ENCODE data around the gene HSP90AA1.
A peak's percentile ranks its signal among the peaks of the same experiment; 100 is the strongest.

HSP90AA1 gene

DNA sequence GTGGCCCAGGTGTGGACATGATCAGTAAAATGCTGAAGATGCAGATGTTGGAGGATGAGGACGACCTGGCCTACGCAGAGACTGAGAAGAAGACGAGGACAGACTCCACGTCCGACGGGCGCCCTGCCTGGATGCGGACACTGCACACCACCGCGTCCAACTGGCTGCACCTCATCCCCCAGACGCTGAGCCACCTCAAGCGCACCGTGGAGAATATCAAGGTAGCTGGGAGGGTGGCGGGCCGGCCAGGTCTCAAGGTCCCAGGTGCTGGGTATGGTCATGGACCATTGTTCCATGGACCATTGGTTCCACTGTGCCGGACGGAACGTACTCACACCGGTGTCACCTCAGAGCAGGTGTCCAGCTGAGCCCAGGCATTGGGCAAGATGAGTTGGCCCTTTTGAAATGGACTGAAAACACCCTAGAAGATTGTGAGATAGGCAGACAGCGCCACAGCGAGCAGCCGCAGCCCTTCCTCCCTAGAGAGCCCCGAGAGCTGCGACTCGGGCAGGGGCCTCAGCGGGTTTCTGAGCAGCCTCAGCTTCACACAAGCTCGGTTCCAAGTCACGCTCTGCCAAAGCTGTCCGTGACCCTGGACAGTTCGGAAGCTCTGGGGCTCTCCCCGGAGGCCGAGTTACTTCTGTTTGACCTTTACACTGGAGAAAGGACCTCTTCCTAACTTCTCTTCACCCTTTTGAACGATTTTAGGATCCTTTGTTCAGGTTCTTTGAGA lies 38.9 kb downstream of the HSP90AA1 start:
- Histone ChIP-seq H3K4me1 (no peaks in the 10 kb centered on the region), H3K4me3 (ENCODE audit: low read depth, low read length) (no peak overlapping the region), H3K36me3 (peaks cover 82% of the 10 kb centered on the region), H3K9me3 (no peaks in the 10 kb centered on the region), H3K27me3 (no peaks in the 10 kb centered on the region)
- TF ChIP-seq, protein P1, sequence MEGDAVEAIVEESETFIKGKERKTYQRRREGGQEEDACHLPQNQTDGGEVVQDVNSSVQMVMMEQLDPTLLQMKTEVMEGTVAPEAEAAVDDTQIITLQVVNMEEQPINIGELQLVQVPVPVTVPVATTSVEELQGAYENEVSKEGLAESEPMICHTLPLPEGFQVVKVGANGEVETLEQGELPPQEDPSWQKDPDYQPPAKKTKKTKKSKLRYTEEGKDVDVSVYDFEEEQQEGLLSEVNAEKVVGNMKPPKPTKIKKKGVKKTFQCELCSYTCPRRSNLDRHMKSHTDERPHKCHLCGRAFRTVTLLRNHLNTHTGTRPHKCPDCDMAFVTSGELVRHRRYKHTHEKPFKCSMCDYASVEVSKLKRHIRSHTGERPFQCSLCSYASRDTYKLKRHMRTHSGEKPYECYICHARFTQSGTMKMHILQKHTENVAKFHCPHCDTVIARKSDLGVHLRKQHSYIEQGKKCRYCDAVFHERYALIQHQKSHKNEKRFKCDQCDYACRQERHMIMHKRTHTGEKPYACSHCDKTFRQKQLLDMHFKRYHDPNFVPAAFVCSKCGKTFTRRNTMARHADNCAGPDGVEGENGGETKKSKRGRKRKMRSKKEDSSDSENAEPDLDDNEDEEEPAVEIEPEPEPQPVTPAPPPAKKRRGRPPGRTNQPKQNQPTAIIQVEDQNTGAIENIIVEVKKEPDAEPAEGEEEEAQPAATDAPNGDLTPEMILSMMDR (IDR thresholded peaks at IDR 0.05; ENCODE audit: low read depth, low read length), result no peak
- DNase-seq, result no peak

DNA sequence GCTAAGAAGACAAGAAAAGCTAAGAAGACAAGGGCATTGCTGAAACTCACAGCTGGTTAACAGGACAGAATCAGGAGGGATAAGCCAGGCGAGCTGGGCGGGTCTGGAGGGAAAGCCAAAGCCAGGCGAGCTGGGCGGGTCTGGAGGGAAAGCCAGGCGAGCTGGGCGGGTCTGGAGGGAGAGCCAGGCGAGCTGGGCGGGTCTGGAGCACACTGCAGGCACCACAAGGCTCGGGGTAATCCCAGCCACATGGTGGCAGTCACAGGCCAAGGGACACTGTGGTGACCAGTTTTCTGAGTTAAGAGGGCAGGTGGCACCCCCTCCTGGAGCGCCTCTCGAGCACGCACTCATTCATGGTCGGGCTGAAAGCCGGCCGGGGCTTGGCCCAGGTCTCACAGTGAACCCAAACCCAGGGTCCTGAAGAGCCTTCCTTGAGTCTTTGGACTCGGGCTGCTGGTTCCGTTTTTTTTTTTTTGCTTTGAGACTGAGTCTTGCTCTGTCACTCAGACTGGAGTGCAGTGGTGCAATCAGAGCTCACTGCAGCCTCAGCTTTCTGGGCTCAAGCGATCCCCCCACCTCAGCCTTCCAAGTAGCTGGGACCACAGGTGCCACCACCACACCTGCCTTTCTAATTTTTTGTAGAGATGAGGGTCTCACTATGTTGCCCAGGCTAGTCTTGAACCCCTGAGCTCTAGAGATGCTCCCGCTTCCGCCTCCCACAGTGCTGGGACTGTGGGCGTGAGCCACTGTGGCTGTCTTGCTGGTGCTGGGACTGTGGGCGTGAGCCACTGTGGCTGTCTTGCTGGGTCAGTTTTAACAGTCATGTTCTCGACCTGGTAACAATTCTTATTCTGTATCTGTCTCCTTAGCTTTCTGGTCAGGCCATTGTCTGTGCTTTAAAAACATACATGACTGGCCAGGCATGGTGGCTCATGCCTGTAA lies 40.2 kb downstream of the HSP90AA1 start:
- Histone ChIP-seq H3K27me3 (no peaks in the 10 kb centered on the region), H3K4me3 (ENCODE audit: low read depth, low read length) (no peak overlapping the region), H3K4me1 (no peaks in the 10 kb centered on the region), H3K36me3 (peaks cover 84% of the 10 kb centered on the region), H3K9me3 (no peaks in the 10 kb centered on the region)
- TF ChIP-seq, protein P1 (IDR thresholded peaks at IDR 0.05; ENCODE audit: low read depth, low read length), result peak; percentile 79
- DNase-seq, result peak; percentile 97

DNA sequence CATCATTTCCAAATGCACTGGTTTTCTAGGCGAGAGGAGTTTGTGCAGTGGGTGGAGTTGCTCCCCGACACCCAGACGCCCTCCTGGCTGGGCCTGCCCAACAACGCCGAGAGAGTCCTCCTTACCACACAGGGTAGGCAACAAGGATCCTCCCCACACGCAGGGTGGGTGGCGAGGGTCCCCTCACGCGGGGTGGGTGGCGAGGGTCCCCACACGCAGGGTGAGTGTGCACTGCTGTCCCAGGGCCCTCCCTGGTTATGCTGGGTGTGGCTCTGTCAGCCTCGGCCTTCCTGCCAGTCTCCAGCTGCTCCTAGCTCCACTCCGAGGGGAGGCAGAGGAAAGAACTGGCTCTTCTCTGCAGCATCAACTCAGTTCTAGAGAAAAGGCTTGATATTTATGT lies 42.3 kb downstream of the HSP90AA1 start:
- peaks cover 85% of the 10 kb centered on the region for H3K36me3 ChIP-seq
- H3K4me3 ChIP-seq (ENCODE audit: low read depth, low read length), result no peak overlapping the region
- H3K4me1 ChIP-seq, result no peaks in the 10 kb centered on the region
- no peaks in the 10 kb centered on the region for H3K9me3 ChIP-seq
- TF ChIP-seq, protein P1 (IDR thresholded peaks at IDR 0.05; ENCODE audit: low read depth, low read length), result no peak
- DNase-seq, result no peak
- no peaks in the 10 kb centered on the region for H3K27me3 ChIP-seq

DNA sequence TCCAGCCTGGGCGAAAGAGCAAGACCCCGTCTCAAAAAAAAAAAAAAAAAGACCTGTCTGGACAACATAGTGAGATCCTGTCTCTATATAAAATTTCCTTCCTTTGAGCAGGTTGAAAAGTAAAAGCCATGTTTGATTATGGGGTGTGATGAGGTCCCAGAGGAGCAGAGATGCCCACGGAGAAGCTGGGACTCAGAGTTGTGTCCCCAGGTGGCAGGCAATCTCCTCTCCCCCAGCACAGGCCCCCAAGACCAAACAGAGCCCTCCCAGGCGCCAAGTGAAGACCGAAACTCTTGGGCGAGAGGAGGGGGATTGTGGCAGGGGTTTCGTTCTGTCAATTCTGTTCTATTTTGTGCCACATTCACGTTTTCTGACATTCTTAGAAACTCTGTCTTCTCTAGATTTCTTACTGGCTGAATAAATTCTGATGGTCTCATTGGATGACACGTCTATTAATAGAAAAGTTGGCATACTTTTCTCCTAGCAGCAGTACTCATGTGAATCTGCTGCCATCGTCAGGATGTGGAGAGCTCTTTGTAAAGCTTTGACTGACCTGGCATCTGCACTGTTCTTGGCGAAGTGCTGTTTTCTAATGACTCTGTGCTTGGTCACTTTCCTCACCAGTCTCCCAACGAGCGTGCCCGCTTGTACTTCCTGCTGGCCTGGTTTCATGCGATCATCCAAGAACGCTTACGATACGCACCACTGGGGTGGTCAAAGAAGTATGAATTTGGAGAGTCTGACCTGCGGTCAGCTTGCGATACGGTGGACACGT lies 43.4 kb downstream of the HSP90AA1 start:
- H3K27me3 ChIP-seq, result no peaks in the 10 kb centered on the region
- TF ChIP-seq, protein P1 (IDR thresholded peaks at IDR 0.05; ENCODE audit: low read depth, low read length), result no peak
- H3K9me3 ChIP-seq, result no peaks in the 10 kb centered on the region
- H3K36me3 ChIP-seq, result peaks cover 85% of the 10 kb centered on the region
- no peak overlapping the region for H3K4me3 ChIP-seq (ENCODE audit: low read depth, low read length)
- DNase-seq, result no peak
- no peaks in the 10 kb centered on the region for H3K4me1 ChIP-seq

DNA sequence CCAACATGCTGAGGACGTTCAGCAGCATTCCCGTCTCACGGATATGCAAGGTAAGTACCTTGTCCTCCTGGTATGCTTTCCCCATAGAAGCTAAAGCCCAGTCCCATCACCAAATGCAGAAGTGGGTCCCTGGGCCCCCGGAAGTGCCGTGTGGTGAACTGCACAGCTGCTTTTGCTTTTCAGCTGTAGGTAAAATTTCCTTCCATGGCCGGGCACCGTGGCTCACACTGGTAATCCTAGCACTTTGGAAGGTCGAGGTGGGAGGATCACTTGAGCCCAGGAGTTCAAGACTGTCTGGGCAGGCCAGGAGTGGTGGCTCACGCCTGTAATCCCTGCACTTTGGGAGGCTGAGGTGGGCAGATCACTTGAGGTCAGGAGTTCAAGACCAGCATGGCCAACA lies 44.1 kb downstream of the HSP90AA1 start:
- peaks cover 85% of the 10 kb centered on the region for H3K36me3 ChIP-seq
- no peak for DNase-seq
- H3K9me3 ChIP-seq, result no peaks in the 10 kb centered on the region
- H3K4me1 ChIP-seq, result no peaks in the 10 kb centered on the region
- TF ChIP-seq, protein P1 (IDR thresholded peaks at IDR 0.05; ENCODE audit: low read depth, low read length), result no peak
- no peak overlapping the region for H3K4me3 ChIP-seq (ENCODE audit: low read depth, low read length)
- H3K27me3 ChIP-seq, result no peaks in the 10 kb centered on the region

Data from BE2C (cell line).